Raji (cell line): ENCODE data around the gene SPATA16.

Source experiments
- POLR2A ChIP-seq: IDR thresholded peaks from 2 replicates; pipeline ENCODE4 v1.6.1; 2011; ENCODE audit warnings: low read depth, low read length, control low read depth; ENCODE audit not compliant: insufficient read depth

The SPATA16 gene

GRCh38 chr3:173066044-173067004 is 74.7 kb downstream of the SPATA16 start:
- no peak for TF ChIP-seq POLR2A

GRCh38 chr3:173065543-173065981 is 75.5 kb downstream of the SPATA16 start:
- TF ChIP-seq POLR2A: no peak

- TF ChIP-seq POLR2A: no peak
Measured at GRCh38 chr3:173064631-173065030, 76.4 kb downstream of the SPATA16 start.

GRCh38 chr3:173058229-173058628 is 82.8 kb downstream of the SPATA16 start:
- TF ChIP-seq POLR2A: no peak

GRCh38 chr3:173055228-173055933 is 85.7 kb downstream of the SPATA16 start:
- TF ChIP-seq POLR2A: no peak

GRCh38 chr3:173049360-173049759 is 91.7 kb downstream of the SPATA16 start:
- no peak for TF ChIP-seq POLR2A

GRCh38 chr3:173045770-173046382 is 95.2 kb downstream of the SPATA16 start:
- no peak for TF ChIP-seq POLR2A

- no peak for TF ChIP-seq POLR2A
Measured at GRCh38 chr3:173044998-173045397, 96.0 kb downstream of the SPATA16 start.

GRCh38 chr3:173043757-173044156 is 97.3 kb downstream of the SPATA16 start:
- TF ChIP-seq POLR2A: no peak

- no peak for TF ChIP-seq POLR2A
Measured at GRCh38 chr3:173038484-173038871, 102.6 kb downstream of the SPATA16 start.

GRCh38 chr3:173037840-173038483 is 103.1 kb downstream of the SPATA16 start:
- TF ChIP-seq POLR2A: no peak

GRCh38 chr3:173030273-173030672 is 110.8 kb downstream of the SPATA16 start:
- TF ChIP-seq POLR2A: no peak

- no peak for TF ChIP-seq POLR2A
Measured at GRCh38 chr3:173028351-173028750, 112.7 kb downstream of the SPATA16 start.

- TF ChIP-seq POLR2A: no peak
Measured at GRCh38 chr3:173027429-173027828, 113.6 kb downstream of the SPATA16 start.

- TF ChIP-seq POLR2A: no peak
Measured at GRCh38 chr3:173025941-173026340, 115.1 kb downstream of the SPATA16 start.
